ENCODE results near the gene LEAP2. TPM values are rescaled to one million over a fixed set of nuclear protein-coding genes. Genes with fewer than 3 reads are reported as not detected.
A peak's percentile ranks its signal among the peaks of the same experiment; 100 is the strongest.

The LEAP2 gene
- total RNA-seq, 2 experiments from 2014 or later, result 1.8 to 2.0 TPM

DNA sequence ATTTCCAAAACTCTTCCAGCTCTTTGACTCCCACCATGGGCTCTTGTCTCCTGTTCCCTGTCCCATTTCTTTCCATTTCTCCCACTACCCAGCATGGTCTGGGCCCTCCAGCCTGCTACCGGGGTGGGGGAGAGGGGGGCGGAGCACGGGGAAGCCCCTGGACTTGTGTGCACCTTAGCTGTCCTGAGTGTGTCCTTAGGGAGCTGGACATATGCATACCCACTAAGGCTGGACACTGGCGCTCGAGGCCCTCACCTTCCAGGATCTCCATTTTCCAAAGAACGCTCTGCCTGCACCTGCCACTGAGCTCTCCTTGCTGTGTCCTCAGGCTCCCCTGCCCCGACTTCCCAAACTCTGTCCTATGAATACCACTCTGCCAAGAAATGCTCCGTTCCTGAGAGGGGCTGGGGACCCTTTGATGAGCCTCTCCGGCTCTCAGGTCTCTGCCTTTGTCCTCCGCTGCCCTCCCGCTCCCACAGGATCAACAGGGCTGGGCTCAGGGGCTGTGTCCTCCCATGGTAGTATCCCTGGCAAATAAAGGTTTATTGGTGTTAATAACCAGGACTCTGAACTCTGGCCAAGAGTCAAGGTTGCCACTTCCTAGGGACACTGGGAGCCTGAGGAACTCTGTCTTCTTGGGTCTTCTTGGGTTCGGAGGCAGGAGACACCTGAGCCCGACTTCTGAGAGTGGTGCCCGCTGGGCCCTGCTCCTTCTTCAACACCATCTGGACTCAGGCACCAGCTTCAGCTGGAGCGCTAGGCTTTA is 42.2 kb upstream of the LEAP2 start:
- intact Hi-C loops (cut with micrococcal nuclease), result no loop called here
- CTCF ChIA-PET, result interaction anchor here (1.1 to 4.6 kb wide), 3 partner anchors 12 to 53 kb away, joined by 3 to 45 read pairs (median 4); no protein-coding TSS in a partner anchor
- Mint-ChIP-seq H3K4me1 (ENCODE audit: low read depth) (peaks cover 4% of the 10 kb centered on the region), H3K9me3 (no peaks in the 10 kb centered on the region), H3K27ac (no peak overlapping the region), H3K36me3 (ENCODE audit: low read depth) (no peaks in the 10 kb centered on the region), H3K27me3 (ENCODE audit: low read depth) (peaks cover 43% of the 10 kb centered on the region), H3K4me3 (peak overlapping the region; percentile 62)
- no peak for DNase-seq

DNA sequence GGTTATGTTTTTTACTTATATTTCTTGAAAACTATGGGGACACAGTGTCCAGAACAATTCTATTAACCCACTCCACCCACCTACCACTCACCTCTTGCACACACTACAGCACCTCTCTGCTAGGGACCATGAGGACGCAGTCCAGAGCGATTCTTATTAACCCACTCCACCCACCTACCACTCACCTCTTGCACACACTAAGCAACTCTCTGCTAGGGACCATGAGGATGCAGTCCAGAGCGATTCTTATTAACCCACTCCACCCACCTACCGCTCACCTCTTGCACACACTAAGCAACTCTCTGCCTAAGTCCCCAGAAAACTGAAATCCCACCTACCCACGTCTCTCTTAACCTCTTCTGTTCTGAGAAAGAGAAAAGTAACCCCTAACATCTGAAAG is 40.9 kb upstream of the LEAP2 start:
- Mint-ChIP-seq H3K27ac (no peak overlapping the region), H3K4me1 (ENCODE audit: low read depth) (peaks cover 4% of the 10 kb centered on the region), H3K4me3 (no peak overlapping the region), H3K9me3 (no peaks in the 10 kb centered on the region), H3K27me3 (ENCODE audit: low read depth) (peaks cover 31% of the 10 kb centered on the region), H3K36me3 (ENCODE audit: low read depth) (no peaks in the 10 kb centered on the region)
- CTCF ChIA-PET, result interaction anchor here (1.0 to 4.6 kb wide), 2 partner anchors 13 to 121 kb away, joined by 5 to 45 read pairs; no protein-coding TSS in a partner anchor
- intact Hi-C loops (cut with micrococcal nuclease), result no loop called here
- DNase-seq, result no peak

DNA sequence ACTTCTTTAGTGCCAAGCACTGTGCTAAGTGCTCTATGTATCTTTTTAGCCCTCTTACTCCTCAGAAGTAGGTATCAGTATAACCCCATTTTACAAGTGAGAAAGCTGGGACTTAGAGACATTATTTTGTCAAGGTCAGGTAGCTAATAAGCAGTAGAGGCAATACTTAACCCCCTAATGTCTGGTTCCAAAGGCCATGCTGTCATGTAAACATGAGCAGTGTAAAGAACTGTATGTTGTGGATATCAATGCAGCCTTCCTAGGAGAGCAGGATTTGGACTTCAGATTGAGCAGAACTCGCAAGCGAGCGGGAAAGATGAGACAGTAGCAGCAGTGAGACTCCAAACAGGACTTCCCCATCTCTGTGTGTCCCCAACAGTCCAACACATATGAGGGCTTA is 39.4 kb upstream of the LEAP2 start:
- Mint-ChIP-seq H3K4me1 (ENCODE audit: low read depth) (peaks cover 4% of the 10 kb centered on the region), H3K4me3 (no peak overlapping the region), H3K27me3 (ENCODE audit: low read depth) (peaks cover 19% of the 10 kb centered on the region), H3K27ac (no peak overlapping the region), H3K36me3 (ENCODE audit: low read depth) (no peaks in the 10 kb centered on the region), H3K9me3 (no peaks in the 10 kb centered on the region)
- DNase-seq, result no peak
- intact Hi-C loops (cut with micrococcal nuclease), result no loop called here
- CTCF ChIA-PET, result interaction anchor here (1.5 kb wide), 1 partner anchor 10 kb away, joined by 8 read pairs; no protein-coding TSS in a partner anchor

DNA sequence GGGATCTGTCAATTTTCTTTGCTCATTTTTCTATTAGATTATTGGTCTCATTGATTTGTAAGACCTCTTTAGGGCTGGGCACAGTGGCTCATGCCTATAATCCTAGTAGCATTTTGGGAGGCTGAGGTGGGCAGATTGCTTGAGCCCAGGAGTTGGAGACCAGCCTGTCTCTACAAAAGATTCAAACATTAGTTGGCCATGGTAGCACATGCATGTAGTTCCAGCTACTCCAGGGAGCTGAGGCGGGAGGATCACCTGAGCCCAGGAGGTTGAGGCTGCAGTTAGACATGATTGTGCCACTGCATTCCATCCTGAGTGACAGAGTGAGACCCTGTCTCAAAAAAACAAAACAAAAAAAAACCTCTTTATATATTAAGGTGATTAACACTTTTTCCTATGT is 36.6 kb upstream of the LEAP2 start:
- intact Hi-C loops (cut with micrococcal nuclease), result no loop called here
- CTCF ChIA-PET, result interaction anchor here (1.7 kb wide), 1 partner anchor 17 kb away, joined by 6 read pairs; no protein-coding TSS in a partner anchor
- Mint-ChIP-seq H3K4me1 (ENCODE audit: low read depth) (no peaks in the 10 kb centered on the region), H3K9me3 (no peaks in the 10 kb centered on the region), H3K27ac (no peak overlapping the region), H3K27me3 (ENCODE audit: low read depth) (peaks cover 3% of the 10 kb centered on the region), H3K4me3 (no peak overlapping the region), H3K36me3 (ENCODE audit: low read depth) (no peaks in the 10 kb centered on the region)
- DNase-seq, result no peak

DNA sequence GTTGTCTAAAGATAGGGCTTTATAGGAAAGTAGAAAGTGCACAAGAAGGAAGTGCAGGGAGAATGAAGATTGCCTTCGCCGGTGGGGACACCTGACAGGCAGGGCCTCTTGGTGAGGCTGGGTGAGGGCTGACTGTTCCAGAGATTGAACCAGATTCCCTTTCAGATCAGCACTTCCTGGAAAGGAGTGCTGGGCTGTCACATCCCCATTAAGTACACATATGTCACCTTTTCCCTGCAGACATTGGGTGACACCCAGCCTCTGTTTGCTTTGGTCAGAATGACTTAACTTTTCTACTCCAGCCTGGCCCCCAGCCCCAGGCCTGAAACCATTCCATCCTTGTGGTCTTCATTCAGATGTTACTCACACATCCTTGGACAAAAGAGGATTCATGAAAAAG is 35.6 kb upstream of the LEAP2 start:
- Mint-ChIP-seq H3K4me1 (ENCODE audit: low read depth) (no peaks in the 10 kb centered on the region), H3K27ac (no peak overlapping the region), H3K4me3 (no peak overlapping the region), H3K27me3 (ENCODE audit: low read depth) (no peaks in the 10 kb centered on the region), H3K36me3 (ENCODE audit: low read depth) (no peaks in the 10 kb centered on the region), H3K9me3 (no peaks in the 10 kb centered on the region)
- no peak for DNase-seq
- CTCF ChIA-PET, result interaction anchor here (1.7 kb wide), 1 partner anchor 18 kb away, joined by 6 read pairs; no protein-coding TSS in a partner anchor
- intact Hi-C loops (cut with micrococcal nuclease), result no loop called here

DNA sequence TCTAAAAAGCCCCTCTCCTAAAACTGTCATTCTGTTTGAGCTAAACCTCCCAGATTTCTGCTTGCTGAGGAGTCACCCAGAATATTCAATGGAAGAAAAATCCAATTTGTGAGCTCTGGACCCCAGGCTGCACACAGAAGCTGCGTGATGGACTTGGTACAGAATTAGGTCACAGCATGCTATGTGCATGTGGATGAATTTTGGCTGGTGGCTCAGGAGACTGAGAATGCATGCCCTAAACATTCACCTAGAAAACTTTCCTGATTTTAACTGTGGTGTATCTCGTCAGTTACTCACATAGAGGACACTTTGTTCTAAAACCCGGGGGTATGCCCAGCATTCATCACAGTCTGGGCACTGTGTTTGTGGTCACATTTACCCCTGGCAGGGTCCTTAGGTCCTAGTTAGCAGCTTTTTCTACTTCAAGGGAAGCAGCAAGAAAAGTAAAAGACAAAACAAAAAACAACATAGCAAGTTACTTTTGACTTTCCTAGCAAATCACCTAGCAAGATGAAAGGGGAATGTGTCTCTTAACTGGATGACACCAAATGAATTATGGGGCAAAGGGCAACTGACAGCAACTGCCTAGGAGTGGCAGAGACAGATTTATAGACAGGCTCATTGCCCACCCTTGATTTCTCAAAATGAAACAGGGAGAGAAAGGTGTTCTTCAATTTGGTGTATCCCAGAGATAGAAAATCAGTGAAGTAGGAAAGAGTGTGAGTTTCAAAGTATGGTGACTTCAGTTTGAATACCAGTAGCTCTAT is 34.8 kb upstream of the LEAP2 start:
- H3K4me1 Mint-ChIP-seq (ENCODE audit: low read depth), result no peaks in the 10 kb centered on the region
- H3K36me3 Mint-ChIP-seq (ENCODE audit: low read depth), result no peaks in the 10 kb centered on the region
- no peak overlapping the region for H3K4me3 Mint-ChIP-seq
- CTCF ChIA-PET, result interaction anchor here (1.7 kb wide), 1 partner anchor 19 kb away, joined by 6 read pairs; no protein-coding TSS in a partner anchor
- H3K27me3 Mint-ChIP-seq (ENCODE audit: low read depth), result no peaks in the 10 kb centered on the region
- intact Hi-C loops (cut with micrococcal nuclease), result no loop called here
- no peak for DNase-seq
- H3K9me3 Mint-ChIP-seq, result no peaks in the 10 kb centered on the region
- no peak overlapping the region for H3K27ac Mint-ChIP-seq

DNA sequence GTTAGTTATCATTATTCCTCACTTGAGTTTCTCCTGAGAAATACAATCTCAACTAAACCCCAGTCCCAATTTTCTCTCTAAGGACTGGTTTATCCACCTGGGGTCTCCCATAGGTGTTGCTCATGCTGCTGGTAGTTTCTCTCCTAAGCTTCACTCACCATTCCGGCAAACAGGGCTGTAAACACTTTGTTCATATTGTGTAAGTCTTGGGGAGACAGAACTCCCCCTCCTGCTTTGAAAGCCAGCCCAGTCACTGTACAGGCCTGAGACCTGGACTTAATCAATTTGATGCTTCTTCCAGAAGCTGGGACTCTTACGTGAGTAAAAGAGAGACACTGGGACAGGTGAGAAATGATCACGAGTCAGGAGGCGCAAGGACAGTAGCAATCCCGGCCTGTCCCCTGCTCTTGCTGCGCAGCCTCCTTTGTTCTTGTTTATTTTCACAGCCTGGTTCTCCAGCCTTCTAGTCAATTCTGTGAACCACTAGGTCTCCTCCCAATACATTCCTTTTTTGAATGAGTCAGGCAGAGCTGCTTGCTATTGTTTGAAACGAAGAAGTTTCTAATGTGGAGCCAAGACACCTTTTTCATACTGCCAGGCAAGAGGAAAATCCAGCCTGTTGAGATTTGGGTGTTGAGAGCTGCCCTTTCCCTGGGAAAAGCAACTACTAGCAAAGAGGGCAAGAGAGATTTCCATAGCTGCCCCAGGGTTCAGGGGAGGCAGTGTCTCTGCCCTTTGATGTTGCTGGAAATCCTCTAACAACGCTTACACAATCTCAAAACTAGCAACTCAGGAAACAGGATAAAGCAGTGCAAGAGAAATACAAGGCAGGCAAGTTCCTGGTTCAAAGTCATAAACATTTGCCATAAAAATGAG is 33.8 kb upstream of the LEAP2 start:
- CTCF ChIA-PET, result interaction anchor here (1.7 kb wide), 1 partner anchor 11 kb away, joined by 3 read pairs; no protein-coding TSS in a partner anchor
- no peak overlapping the region for H3K4me3 Mint-ChIP-seq
- intact Hi-C loops (cut with micrococcal nuclease), result no loop called here
- no peaks in the 10 kb centered on the region for H3K27me3 Mint-ChIP-seq (ENCODE audit: low read depth)
- no peak overlapping the region for H3K27ac Mint-ChIP-seq
- no peak for DNase-seq
- no peaks in the 10 kb centered on the region for H3K9me3 Mint-ChIP-seq
- H3K36me3 Mint-ChIP-seq (ENCODE audit: low read depth), result no peaks in the 10 kb centered on the region
- no peaks in the 10 kb centered on the region for H3K4me1 Mint-ChIP-seq (ENCODE audit: low read depth)

DNA sequence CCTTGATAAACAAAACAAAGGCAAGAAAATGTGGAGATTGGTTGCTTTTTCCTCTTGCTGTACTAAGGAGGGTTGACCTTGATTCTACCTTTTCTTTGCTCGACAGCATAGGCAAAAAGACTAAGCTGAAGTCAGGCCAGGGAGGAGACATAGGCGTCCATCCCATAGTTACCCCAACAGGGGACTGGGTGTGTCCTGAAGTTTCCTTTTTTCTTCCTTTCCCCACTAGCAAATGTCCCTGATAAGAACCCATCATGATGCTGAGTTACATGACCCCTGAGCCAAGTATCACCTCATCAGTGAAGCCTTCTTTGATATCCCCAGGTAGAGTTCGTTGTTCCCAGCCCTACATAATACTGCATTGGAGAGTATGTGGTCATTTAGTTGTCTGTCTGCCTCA is 33.2 kb upstream of the LEAP2 start:
- intact Hi-C loops (cut with micrococcal nuclease), result no loop called here
- CTCF ChIA-PET, result interaction anchor here (1.7 kb wide), 1 partner anchor 12 kb away, joined by 3 read pairs; no protein-coding TSS in a partner anchor

DNA sequence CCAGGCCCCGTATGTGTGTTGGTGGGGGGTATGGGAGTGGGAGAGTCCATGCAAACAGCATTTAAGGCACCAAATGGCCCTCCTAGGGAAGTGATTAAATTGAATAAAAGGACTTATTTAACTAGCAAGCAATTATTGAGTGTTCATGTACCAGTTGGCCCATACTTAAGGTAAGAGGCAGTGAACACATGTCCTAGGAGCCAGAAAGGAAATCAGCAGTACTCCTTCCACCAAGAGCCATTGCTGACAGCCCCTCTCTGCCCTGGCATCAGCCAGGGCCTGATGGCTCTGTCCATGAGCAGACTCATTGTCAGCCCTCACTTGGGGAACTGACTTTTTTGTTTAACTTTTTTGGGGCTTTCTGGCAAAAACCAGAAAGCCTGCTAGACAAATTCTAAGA is 32.6 kb upstream of the LEAP2 start:
- Mint-ChIP-seq H3K4me3 (no peak overlapping the region), H3K4me1 (ENCODE audit: low read depth) (no peaks in the 10 kb centered on the region), H3K27ac (no peak overlapping the region), H3K9me3 (no peaks in the 10 kb centered on the region), H3K27me3 (ENCODE audit: low read depth) (no peaks in the 10 kb centered on the region), H3K36me3 (ENCODE audit: low read depth) (no peaks in the 10 kb centered on the region)
- CTCF ChIA-PET, result interaction anchor here (1.7 kb wide), 1 partner anchor 12 kb away, joined by 3 read pairs; no protein-coding TSS in a partner anchor
- intact Hi-C loops (cut with micrococcal nuclease), result no loop called here
- no peak for DNase-seq

More for the DNA sequence above, 33.2 kb upstream of the LEAP2 start:
- Mint-ChIP-seq H3K36me3 (ENCODE audit: low read depth) (no peaks in the 10 kb centered on the region), H3K27me3 (ENCODE audit: low read depth) (no peaks in the 10 kb centered on the region), H3K4me3 (no peak overlapping the region), H3K27ac (no peak overlapping the region), H3K9me3 (no peaks in the 10 kb centered on the region), H3K4me1 (ENCODE audit: low read depth) (no peaks in the 10 kb centered on the region)
- no peak for DNase-seq

DNA sequence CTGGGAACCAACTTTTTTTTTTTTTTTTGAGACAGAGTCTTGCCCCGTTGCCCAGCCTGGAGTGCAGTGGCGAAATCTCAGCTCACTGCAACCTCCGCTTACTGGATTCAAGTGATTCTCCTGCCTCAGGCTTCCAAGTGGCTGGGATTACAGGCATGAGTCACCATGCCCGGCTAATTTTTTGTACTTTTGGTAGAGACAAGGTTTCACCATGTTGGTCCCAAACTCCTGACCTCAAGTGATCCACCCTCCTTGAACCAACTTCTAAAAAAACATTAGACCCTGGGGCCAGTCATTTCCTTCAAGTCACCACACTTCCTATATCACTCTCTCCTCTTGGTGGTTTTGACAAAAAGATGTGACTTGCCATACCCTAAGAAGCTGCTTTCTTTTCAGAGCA is 32.2 kb upstream of the LEAP2 start:
- H3K27me3 Mint-ChIP-seq (ENCODE audit: low read depth), result no peaks in the 10 kb centered on the region
- H3K27ac Mint-ChIP-seq, result no peak overlapping the region
- CTCF ChIA-PET, result interaction anchor here (1.7 kb wide), 1 partner anchor 13 kb away, joined by 3 read pairs; no protein-coding TSS in a partner anchor
- H3K36me3 Mint-ChIP-seq (ENCODE audit: low read depth), result no peaks in the 10 kb centered on the region
- no peaks in the 10 kb centered on the region for H3K9me3 Mint-ChIP-seq
- H3K4me1 Mint-ChIP-seq (ENCODE audit: low read depth), result no peaks in the 10 kb centered on the region
- no peak overlapping the region for H3K4me3 Mint-ChIP-seq
- DNase-seq, result no peak
- intact Hi-C loops (cut with micrococcal nuclease), result no loop called here

DNA sequence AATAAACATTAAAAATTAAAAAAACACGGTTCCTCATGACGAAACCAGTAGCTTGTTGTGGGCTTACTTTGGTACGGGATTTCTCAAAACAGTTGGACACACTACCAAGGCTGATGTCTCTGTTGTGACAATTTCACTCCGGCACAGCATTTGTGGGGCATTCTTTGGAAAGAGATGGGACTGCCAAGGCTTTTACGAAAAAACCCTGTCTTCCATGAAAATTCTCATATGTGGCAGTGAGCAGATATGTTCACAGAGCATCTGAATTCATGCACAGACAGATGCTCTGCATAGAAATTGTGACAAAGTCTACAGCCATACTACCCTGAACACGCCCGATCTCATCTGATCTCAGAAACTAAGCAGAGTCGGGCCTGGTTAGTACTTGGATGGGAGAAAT is 25.2 kb upstream of the LEAP2 start:
- CTCF ChIA-PET, result interaction anchor here (1.1 kb wide), 1 partner anchor 19 kb away, joined by 3 read pairs; no protein-coding TSS in a partner anchor
- H3K27ac Mint-ChIP-seq, result no peak overlapping the region
- DNase-seq, result no peak
- no peak overlapping the region for H3K4me3 Mint-ChIP-seq
- H3K4me1 Mint-ChIP-seq (ENCODE audit: low read depth), result no peaks in the 10 kb centered on the region
- H3K27me3 Mint-ChIP-seq (ENCODE audit: low read depth), result no peaks in the 10 kb centered on the region
- H3K36me3 Mint-ChIP-seq (ENCODE audit: low read depth), result no peaks in the 10 kb centered on the region
- no peaks in the 10 kb centered on the region for H3K9me3 Mint-ChIP-seq
- intact Hi-C loops (cut with micrococcal nuclease), result no loop called here

DNA sequence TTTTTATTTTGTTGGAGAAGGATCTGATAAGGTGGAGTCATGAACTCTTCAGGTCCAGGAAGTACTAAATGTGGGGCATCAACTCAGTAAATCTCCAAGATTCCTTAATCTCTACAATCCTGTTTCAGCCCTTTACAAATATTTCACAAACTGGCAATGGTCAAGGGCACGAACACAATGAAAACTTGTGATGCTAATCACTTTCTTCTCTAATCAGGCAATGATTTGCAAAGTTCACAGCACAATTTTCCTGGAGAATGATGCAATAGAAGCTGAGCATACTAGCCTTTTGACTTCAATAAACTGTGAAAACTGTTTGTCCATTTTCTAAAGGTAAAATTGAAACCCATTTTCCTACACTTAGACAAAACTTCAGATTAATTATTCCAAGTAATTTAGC is 24.1 kb upstream of the LEAP2 start:
- Mint-ChIP-seq H3K27ac (no peak overlapping the region), H3K9me3 (no peaks in the 10 kb centered on the region), H3K4me1 (ENCODE audit: low read depth) (peaks cover 2% of the 10 kb centered on the region), H3K4me3 (no peak overlapping the region), H3K36me3 (ENCODE audit: low read depth) (no peaks in the 10 kb centered on the region), H3K27me3 (ENCODE audit: low read depth) (no peaks in the 10 kb centered on the region)
- CTCF ChIA-PET, result interaction anchor here (1.1 kb wide), 1 partner anchor 20 kb away, joined by 3 read pairs; no protein-coding TSS in a partner anchor
- no peak for DNase-seq
- intact Hi-C loops (cut with micrococcal nuclease), result no loop called here

Data from activated naive CD4-positive, alpha-beta T cell treated with anti-CD3 and anti-CD28 coated beads for 36 hours (primary cell).